ENCODE results near the gene HNRNPH2.

Gene HNRNPH2, protein sequence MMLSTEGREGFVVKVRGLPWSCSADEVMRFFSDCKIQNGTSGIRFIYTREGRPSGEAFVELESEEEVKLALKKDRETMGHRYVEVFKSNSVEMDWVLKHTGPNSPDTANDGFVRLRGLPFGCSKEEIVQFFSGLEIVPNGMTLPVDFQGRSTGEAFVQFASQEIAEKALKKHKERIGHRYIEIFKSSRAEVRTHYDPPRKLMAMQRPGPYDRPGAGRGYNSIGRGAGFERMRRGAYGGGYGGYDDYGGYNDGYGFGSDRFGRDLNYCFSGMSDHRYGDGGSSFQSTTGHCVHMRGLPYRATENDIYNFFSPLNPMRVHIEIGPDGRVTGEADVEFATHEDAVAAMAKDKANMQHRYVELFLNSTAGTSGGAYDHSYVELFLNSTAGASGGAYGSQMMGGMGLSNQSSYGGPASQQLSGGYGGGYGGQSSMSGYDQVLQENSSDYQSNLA

DNA sequence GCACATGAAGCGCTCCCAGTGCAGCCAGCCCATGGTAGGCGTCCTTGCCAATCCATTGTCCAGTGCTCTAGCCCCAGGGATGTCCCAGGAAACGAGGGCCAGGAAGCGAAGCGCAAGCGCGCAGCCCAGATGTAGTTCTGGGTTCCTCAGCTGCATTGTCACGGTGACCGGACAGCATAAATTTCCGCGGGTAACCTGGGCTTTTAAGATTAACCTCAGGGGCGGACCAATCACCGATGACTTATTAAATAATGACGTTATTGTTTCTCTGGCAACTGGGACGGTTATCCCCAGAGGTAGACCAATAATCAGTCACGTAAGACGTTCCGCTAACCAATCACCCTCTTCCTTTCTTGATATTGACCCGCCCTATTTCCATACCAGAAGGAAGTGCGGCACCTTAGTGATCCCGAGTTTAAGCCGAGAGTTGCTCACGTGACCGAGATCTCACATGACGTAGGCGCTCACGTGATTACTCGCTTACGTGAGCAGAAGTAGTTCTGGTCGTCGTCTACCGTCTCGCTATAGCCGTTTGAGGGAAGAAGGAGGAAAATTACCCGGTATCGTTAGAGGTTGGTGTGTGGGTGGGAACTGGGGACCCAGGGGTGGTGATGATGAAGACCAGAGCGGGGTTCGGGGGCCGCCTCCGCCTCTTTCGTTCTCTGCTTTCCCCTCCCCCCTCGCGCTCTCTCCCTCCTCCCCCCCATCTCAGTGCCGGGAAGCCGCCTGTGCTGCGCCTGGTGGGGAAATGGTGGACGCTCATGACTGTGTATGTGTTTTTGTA is at the start of gene HNRNPH2, which contains the start of gene GLA:
Gene HNRNPH2, plus strand, starts transcription at position 475 of the 784 bp plus-strand sequence. CDS start 3,767 bp downstream, outside the sequence.
Gene GLA, minus strand, starts transcription at position 178 of the 784 bp plus-strand sequence. Its CDS starts 22 bp downstream, at position 156.
- peak; percentile 92 for DNase-seq

DNA sequence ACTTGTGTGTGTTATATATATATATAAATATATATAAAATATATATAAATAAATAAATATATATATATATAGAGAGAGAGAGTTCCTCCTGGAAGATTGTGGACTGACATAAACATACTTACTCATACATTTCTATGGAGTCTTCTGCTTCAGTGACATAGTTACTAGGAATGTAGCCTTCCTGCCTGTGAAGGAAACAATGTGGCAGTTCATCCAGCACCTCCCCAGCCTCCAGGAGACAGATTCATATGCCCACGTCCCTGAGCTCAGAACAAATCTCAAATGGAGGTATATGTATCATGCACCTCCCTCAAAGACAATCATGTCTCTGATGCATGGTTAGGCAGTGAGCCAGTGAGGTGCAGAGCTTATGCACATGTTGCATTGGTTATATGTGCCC is 48.1 kb upstream of the HNRNPH2 start:
- no peak for DNase-seq

DNA sequence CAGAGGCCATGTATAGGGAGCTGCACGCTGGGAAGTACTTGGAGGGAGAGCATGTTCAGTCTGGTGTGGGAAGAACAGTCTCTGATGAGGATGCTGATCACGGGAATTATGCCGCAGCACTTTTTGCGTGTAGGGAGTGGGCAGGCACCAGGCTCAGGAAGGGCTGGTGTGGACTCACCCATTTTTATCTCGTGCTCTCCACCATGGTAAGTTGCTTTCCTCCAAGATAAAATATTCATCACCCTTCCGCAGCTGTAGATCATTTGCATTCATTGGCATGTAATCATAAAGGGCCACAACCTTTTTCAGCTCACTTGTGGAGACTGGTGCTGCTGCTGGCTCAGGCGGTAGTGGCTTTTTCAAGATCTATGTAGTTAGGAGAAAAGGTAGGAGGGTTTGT is 47.6 kb upstream of the HNRNPH2 start:
- no peak for DNase-seq

DNA sequence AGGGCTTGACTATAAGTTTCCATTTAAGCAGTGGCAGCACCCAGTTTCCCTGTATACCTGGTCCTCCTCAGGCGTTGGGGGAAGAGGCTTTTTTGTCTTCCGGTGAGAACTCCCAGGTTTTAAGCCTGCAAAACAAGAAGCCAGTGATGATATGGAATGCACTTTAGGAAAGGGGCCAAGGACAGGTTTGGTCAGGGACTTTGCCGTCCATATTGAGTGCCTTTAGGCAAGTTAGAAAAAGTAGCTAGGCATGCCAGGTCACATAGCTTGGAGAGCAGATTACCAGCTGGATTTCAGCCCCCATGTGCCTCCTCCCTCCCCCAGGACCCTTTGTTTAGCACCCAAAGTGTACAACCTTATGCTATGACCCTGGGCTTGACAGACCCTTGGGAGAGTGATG is 45.9 kb upstream of the HNRNPH2 start:
- DNase-seq: no peak

DNA sequence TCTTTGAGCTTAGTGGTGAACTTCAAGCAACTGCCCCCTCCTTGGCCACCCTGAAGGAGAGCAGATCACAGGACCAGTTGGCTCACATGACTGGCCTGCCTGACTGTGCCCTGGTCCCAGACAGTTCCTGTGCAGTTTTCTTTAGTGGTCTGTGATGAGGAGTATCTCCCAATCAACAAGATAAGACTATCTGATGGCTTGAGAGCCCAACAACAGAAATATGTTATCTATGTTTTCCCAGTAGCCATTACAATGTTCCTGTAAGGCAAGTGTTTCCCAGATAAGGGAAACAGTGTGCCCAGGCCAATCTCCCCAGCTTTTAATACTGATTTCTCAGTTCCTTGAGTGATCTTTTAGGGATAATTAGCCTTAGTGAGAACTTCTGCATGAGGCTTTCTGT is 45.3 kb upstream of the HNRNPH2 start:
- DNase-seq: no peak

DNA sequence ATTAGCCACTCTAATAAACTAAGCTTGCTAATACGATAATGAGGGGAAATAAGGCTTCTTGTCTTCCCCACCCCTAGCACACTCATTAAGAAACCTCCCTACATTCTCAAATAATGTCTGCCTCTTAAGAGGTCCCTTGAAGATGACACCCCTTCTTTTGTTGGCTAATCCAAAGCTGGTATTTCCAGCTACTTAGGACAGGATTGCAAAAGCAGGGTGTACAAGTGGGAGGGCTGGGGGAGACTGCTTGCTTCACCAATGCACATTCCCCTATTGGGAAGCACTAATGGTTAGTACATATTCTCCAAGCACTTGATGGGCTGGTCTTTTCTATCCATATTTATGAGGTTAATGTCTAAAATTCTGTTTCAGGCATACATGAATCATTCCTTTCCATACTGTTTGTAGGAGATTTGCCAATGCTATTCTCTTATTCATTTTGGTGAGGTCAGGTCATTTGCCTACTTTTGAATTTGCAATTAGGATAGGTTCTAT is 42.7 kb upstream of the HNRNPH2 start:
- no peak for DNase-seq

DNA sequence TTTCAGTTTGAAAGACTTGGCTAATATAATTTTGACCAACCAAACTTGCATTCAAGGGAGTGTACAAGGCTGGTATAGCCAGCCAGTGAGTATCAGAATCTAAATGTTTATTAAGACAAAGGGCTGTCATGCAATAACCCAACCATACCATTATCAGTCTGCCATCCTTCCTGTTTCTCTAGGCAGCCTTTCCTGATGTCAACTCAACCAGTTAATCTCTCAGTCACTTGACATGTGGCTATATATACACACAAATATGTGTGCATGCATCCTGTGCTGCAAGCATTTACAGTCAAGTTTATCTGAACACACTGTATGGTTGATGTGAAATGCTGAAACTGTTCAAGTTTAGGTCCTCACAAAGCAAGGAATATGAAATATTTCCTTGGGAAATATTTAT is 39.2 kb upstream of the HNRNPH2 start:
- no peak for DNase-seq

DNA sequence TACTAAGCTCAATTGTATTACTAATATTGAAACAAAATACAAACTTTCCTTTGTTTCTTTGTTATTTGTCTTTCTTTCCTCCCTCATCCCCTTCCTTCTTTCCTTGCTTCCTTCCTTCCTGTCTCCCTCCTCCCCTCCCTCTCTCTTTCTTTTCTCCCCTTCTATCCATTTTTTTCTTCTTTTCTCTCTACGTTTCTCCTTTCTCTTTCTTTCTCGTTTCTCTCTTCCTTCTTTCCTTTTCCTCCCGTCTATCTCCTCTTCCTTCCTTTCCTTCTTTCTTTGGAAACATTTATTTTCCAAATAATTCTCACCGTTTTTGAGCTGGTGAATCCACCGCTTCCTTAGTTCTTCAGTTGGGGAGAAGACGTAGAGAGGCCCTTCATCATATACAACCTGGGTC is 38.3 kb upstream of the HNRNPH2 start:
- no peak for DNase-seq

DNA sequence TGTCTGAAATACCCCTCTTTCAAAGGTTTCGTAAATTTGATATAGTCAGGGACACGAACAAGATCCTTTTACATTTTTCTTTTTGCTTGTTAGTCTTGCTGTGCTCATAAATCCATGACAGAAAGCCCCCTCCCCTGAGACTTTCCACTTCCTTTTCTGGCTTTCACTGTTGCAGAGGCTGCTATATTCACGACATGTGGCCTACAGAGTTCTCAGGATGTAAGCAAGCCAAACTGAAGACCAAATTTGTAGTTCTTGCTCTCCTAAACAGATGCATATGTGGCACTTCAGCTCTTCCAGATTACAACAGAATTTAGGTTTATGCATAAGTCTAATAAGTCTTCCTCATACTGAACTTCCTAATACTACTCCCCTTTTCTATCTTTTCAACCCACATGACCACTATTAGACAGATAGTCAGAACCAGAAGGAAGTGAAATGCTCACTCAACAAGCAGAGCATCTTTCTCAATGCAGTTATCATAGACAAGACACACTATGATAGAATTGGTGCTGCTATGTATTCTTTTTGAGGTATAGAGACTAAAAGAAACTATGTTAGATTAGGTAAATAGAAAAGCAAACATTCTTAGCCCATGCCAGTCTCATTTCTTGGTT is 37.0 kb upstream of the HNRNPH2 start:
- no peak for DNase-seq

DNA sequence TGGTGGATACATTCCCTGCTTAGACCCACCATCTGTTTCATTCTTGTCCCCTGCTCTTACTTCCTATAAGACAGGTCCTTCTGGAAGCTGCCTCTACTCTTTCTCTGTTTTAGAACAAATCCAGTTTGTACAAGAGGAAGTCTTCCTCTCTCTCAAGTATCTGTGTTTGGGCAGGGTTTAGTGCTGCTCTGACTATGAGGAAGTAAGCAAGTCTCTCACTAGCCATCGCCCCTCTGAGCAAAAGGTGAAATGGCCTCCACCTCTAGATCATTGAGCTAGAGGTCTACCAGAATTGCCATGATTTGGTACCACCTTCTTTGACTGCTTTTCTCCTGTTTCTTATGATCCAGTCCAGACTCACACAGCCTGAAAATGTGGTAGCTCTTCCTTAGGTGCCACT is 30.5 kb upstream of the HNRNPH2 start:
- no peak for DNase-seq

DNA sequence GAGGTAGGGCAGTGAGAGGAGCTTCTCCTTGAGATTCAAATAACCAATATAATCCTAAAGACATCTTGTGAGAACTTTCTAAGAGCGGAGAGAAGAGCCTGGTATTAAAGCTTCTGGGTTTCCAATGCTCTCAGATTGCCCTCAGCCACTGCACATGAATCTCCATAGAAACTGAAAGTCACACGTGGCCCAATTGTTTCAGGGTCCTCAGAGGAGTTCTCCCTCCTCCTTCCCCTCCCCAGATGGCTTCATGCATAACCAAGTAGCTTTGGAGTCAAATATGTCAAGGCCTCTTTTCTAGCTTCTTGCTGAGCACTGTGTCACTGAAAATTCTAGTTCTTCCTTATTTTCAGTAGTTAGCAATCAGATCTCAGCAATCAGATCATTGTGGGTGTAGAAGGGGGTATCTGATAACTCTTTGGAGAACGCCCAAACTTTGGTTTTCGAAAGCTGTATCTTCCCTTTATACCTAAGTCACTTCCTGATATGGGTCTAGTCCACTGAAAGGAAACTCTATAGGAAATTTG is 24.3 kb upstream of the HNRNPH2 start:
- DNase-seq: peak; percentile 7

DNA sequence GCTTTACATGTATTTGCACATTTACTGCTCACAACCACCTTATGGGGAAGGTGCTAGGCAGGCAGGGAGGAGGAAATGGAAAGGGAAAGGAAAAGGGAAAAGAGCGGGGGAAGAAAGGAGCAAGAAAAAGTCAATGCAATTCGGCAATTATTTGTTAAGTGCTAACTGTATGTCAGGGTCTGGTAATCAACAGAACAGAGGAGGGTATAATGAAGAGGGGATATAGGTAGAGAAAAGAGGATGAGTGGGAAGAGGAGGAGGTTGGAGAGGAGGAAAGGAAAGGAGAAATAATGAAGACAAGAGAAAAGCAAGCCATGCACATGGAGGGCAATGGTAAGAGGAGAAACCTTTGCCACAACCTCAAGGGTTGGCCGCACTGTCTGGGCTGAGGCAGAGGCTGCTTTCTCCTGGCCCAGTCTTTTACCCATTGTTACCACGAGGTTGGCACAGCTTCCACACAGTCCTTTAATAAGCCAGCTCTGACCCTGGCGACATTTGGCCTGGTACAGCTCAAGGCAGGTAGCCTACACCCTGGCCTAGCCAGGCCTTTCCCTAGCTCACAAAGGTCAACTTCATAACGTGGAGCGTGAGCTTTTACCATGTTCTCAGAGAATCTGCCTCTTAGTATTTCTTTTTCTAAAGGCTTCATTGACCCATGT is 22.9 kb upstream of the HNRNPH2 start:
- DNase-seq: no peak

DNA sequence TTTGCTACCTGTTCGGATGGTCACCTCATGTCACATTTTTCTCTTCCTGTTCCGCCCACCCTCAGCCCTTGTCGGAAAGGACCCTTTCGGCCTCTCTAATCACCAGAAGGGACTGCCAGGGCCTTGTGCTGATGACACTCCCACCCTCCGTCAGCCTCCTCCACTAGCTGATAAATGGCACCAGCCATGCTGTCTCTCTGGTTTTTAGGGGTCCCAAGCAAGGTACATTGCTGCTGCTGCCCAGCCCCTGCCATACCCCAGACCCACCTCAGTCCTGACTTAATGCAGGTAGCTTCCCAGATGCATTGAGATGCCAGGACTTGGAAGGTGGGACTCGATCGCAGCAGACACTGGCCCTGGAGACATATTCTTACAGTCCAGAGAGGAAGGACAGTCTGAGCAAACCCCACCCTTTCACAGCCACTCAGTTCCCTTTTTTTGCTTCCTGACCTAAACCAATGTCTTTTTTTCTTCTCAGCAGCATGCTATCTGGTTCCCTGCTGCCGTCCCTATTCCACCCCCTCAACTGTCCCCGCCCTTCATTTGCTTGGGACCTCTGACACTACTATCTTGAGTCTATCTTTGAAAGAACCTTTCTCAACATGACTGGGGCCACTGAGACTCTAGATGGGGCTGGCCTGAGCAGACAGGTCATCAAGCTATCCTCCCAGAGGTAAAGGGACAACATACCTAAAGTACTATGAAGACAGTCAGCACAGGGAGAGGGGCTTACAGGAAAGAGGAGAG is 22.1 kb upstream of the HNRNPH2 start, which contains the start of gene BTK:
Gene BTK, minus strand, starts transcription at position 397 of the 747 bp plus-strand sequence. CDS start 10,907 bp downstream, outside the sequence.
- DNase-seq: no peak

DNA sequence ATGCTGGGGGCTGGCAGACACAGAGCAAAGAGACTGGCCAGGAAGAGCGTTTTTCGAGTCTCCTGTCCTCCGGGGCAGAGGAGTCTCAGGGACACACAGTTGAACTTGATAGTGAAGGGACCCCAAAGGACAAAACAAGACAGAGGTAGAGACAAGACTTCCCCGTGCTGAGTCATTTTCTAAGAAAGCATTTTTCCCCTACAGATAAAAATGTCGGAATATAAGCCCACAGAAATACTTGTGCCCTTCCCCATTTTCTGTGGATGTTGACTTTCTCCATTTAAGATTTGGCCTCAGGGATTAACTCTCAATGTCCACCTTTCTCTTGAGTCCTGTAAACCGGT is 21.5 kb upstream of the HNRNPH2 start:
- no peak for DNase-seq

DNA sequence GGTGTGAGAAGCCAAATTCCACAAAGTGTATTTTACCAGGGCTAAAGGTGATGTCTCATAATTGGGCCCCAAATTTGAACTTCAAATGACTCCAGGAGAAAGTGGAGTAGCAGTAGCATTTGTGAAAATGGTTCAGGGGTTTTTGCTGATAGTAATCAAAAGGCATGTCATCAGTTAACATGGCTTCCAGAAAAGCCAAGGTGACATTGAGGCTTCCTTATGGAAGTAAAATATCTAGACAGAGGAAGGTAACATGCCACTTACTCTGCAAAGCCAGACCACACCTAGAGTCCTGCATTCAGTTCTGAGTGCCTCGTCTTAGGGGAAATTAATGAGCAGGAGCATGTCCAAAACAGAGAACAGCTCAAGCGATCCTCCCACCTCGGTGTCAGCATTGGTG is 19.4 kb upstream of the HNRNPH2 start:
- DNase-seq: no peak

DNA sequence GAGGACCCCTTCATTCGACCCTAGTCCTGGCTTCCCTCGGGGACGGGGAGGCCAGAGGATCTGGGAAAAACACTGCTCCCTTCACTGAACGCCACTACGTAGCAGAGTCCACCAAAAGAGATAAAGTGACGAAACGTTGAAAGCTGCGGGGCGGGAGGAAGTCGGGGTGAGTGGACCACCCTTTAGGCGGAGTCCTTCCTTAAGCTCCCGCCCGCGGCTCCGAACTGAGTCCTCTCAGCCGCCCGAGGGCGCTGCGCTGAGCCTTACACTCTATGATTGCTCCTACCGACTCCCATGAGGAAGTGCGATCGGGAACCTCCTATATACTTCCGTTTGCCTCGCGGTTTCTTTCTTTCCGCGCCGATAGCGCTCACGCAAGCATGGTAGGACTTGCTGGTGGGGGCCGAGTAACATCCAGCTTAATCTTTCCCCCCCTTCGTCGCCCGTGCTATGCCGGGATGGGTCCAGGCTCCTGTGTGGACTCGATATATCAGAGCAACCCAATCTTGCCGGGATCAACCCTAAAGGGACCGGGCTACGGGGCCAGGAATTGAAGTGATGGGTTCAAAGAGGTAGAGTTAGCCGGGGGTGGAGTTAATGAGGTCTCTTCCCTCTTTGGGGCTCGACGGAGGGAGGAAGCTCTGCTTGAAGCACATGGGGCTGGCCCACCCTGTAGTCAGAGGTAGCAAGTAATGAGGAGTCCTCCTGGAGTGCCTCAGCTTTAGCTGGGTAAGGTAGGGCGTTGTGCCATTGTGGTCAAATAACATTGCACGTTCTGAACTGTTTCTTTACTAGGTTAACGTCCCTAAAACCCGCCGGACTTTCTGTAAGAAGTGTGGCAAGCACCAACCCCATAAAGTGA is 17.1 kb upstream of the HNRNPH2 start, which contains the start of gene RPL36A:
Gene RPL36A, plus strand, starts transcription at position 348 of the 862 bp plus-strand sequence. Its CDS starts 33 bp downstream, at position 381.
- peak; percentile 83 for DNase-seq

DNA sequence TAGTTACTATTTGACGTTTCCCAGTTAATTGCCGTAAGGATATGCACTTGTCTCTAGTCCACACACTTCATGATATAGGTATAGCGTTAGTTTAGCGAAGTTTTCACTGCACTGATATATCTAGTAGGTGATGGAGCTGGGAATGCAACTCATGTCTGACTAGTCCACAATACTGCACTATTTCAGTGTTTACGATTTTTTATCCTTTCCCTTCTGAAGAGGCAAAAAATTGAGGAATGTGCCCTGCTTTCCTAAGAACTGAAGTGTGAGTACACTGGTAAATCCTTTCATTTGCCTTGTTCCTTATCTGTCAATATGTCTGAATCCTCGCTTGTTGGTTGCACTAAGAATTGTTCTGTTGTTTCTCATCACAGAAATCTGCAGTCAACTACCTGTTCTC is 16.2 kb upstream of the HNRNPH2 start:
- DNase-seq: no peak

DNA sequence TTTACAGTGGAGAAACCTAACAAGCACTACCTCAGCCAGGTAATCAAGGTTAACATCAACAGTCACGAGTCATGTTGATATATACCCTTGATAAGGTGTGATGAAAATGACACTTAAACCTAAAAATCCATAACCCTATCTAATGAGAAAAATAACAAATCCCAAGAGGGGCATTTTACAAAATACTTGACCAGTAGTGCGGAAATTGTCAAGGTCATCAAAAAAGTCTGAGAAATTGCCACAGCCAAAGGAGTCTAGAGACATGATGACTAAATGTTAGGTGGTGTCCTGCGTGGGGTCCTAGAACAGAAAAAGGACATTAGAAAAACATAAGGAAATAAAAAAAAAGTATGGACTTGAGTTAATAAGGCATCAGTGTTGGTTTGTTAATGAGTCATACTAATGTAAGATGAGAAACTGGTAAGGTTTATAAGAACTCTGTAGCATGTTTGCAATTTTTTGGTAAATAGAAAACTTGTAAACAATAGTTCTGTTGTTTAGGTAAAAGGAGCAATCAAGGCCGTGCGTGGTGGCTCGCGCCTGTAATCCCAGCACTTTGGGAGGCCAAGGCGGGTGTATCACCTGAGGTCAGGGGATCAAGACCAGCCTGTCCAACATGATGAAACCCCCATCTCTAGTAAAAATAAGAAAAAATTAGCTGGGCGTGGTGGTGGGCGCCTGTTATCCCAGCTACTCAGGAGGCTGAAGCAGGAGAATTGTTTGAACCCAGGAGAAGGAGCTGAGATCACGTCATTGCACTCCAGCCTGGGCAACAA is 14.3 kb upstream of the HNRNPH2 start:
- DNase-seq: no peak

DNA sequence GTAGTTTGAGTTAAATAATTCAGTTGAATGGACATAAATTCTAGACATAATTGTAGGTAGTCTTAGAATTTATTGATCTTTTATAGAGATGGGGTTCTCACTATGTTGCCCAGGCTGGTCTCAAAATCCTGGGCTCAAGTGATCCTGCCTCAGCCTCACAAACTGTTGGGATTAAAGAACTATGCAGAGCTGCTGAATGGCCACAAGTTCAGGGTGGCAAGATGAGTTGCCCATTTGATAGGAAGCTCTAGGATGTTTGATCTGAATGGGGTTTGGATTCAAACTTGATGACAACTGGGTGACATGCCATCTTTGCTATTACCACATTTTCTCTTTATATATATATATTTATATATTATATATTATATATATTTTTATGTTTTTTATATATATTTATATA is 13.7 kb upstream of the HNRNPH2 start:
- DNase-seq: no peak

DNA sequence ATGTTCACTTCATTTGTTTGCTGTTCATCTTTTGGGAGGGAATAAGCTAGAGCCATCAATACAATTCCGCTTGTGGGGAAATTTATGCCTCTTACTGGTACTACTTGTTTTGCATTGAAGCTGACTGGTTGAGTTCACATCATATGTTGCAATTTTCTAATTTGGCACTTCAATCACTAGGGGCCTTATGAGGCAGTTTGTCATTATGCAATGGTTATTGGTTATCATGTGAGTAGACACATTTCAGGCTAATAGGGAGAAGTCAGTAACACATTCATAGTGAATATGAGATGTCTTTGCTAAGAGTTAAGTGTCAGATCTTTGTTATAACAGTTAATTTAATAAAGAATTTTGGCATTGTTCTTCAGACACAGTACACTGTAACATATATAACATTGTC is 12.2 kb upstream of the HNRNPH2 start:
- no peak for DNase-seq
